Thyroid gland (tissue), 4 donors: ENCODE measurements around the gene MYT1. TPM values are rescaled to one million over a fixed set of nuclear protein-coding genes. Genes with fewer than 3 reads are reported as not detected.

ENCODE experiments used
- DNase-seq, 2 donors: peaks; one replicate each; pipeline ENCODE4 v3.0.0-alpha.2; 2019
- H3K27ac ChIP-seq, 3 donors: fragments of 200-600 bp; sonication (generic); 1 replicate in 2 of 3; 2 replicates in 1 of 3; pipeline ENCODE4 v1.5.1; 2016 to 2019; ENCODE audit warnings: mild to moderate bottlenecking in 1 of 3, moderate library complexity in 1 of 3
- H3K27me3 ChIP-seq: fragments of 200-600 bp; sonication (generic); one replicate; pipeline ENCODE4 v1.5.1; 2019
- H3K36me3 ChIP-seq, 2 donors: fragments of 200-600 bp; sonication (generic); one replicate each; pipeline ENCODE4 v1.5.1; 2016 to 2019
- H3K4me1 ChIP-seq, 2 donors: fragments of 200-600 bp; sonication (generic); one replicate each; pipeline ENCODE4 v1.5.1; 2017 to 2019
- H3K4me3 ChIP-seq, 3 donors: fragments of 200-600 bp; sonication (generic); replicated peaks in 1 of 3; 1 replicate in 2 of 3; 2 replicates in 1 of 3; pipeline ENCODE4 v1.5.1; 2016; ENCODE audit warnings: mild to moderate bottlenecking in 1 of 3
- H3K9me3 ChIP-seq: fragments of 200-600 bp; sonication (generic); one replicate; pipeline ENCODE4 v1.5.1; 2017
- CTCF ChIP-seq, 6 experiments: fragments of 200-600 bp in 3 of 6; fragments of 450-650 bp in 3 of 6; sonication (generic) in 3 of 6; IDR thresholded peaks; one replicate each; pipeline ENCODE4 v1.5.1; 2016 to 2019; ENCODE audit warnings: antibody characterized with exemption in 6 of 6, mild to moderate bottlenecking in 2 of 6, inconsistent platforms in 1 of 6, moderate library complexity in 1 of 6
- POLR2A ChIP-seq, 2 donors: fragments of 450-650 bp; IDR thresholded peaks; one replicate each; pipeline ENCODE4 v1.6.1; 2017; ENCODE audit warnings: antibody characterized with exemption in 2 of 2, mild to moderate bottlenecking in 2 of 2, moderate library complexity in 1 of 2
- WGBS, 2 donors: methylation state at CpG; one replicate each; pipeline ENCODE4 v1.1.5; 2017; 5-methylcytosine and 5-hydroxymethylcytosine counted together
- intact Hi-C: fragments of 100-400 bp; cut with DNase I; formaldehyde crosslinking; loops from one replicate; pipeline ENCODE4 v1.15.1; 2023
- total RNA-seq, 4 donors: library from RNA; depleted of rRNA; stranded (reverse); fragments of >200 nt; gene quantifications; one replicate each; pipeline ENCODE4 v1.2.3, GENCODE V29; 2016

MYT1 gene
- total RNA-seq, 4 donors from 2014 or later = 0.42 to 1.8 (median 1.1) TPM

- no peaks in the 10 kb centered on the region for H3K4me1 ChIP-seq
- H3K9me3 ChIP-seq = no peaks in the 10 kb centered on the region
- intact Hi-C loops = no loop called here
- no peak overlapping the region for H3K27ac ChIP-seq
- H3K36me3 ChIP-seq = no peaks in the 10 kb centered on the region
- TF ChIP-seq POLR2A (IDR thresholded peaks at IDR 0.05) = no peak
- TF ChIP-seq CTCF (IDR thresholded peaks at IDR 0.05) = no peak
- WGBS, 2 donors = 29 to 47% methylated on average over 7 of the region's 9 CpGs
- no peak for DNase-seq
- H3K4me3 ChIP-seq = no peak overlapping the region
- no peaks in the 10 kb centered on the region for H3K27me3 ChIP-seq
Observed at GRCh38 chr20:64156136-64156885, 7.9 kb upstream of the MYT1 start.

- H3K4me3 ChIP-seq = no peak overlapping the region
- TF ChIP-seq CTCF (IDR thresholded peaks at IDR 0.05) (no peak), POLR2A (IDR thresholded peaks at IDR 0.05) (no peak)
- no peaks in the 10 kb centered on the region for H3K9me3 ChIP-seq
- H3K4me1 ChIP-seq = no peaks in the 10 kb centered on the region
- no peaks in the 10 kb centered on the region for H3K36me3 ChIP-seq
- intact Hi-C loops = no loop called here
- no peak for DNase-seq
- WGBS, 2 donors = 78 to 82% methylated on average over 21 to 22 of the region's 27 CpGs
- no peak overlapping the region for H3K27ac ChIP-seq
- no peaks in the 10 kb centered on the region for H3K27me3 ChIP-seq
Observed at GRCh38 chr20:64156886-64157875, 7.1 kb upstream of the MYT1 start.

- Histone ChIP-seq H3K27me3 (no peaks in the 10 kb centered on the region), H3K9me3 (no peaks in the 10 kb centered on the region), H3K4me3 (no peak overlapping the region), H3K4me1 (no peaks in the 10 kb centered on the region), H3K27ac (no peak overlapping the region), H3K36me3 (no peaks in the 10 kb centered on the region)
- DNase-seq = no peak
- 90 to 100% methylated on average over 1 of the region's 1 CpG for WGBS, 2 donors
- intact Hi-C loops = no loop called here
- TF ChIP-seq CTCF (IDR thresholded peaks at IDR 0.05) (no peak), POLR2A (IDR thresholded peaks at IDR 0.05) (no peak)
Observed at GRCh38 chr20:64157878-64158277, 6.4 kb upstream of the MYT1 start.

- H3K4me1 ChIP-seq = no peaks in the 10 kb centered on the region
Observed at GRCh38 chr20:64158346-64159285, 5.6 kb upstream of the MYT1 start.

More at GRCh38 chr20:64158346-64159285, 5.6 kb upstream of the MYT1 start:
- no peaks in the 10 kb centered on the region for H3K36me3 ChIP-seq
- intact Hi-C loops = no loop called here
- no peaks in the 10 kb centered on the region for H3K27me3 ChIP-seq
- 75 to 80% methylated on average over 7 to 8 of the region's 9 CpGs for WGBS, 2 donors
- no peaks in the 10 kb centered on the region for H3K9me3 ChIP-seq
- no peak for TF ChIP-seq POLR2A (IDR thresholded peaks at IDR 0.05)
- no peak for TF ChIP-seq CTCF (IDR thresholded peaks at IDR 0.05)
- DNase-seq = no peak
- H3K27ac ChIP-seq = no peak overlapping the region
- H3K4me3 ChIP-seq = no peak overlapping the region
